Subcutaneous adipose tissue (tissue), 4 donors: ENCODE measurements around the gene ZMAT5. TPM values are rescaled to one million over a fixed set of nuclear protein-coding genes. Genes with fewer than 3 reads are reported as not detected.

Experiments used
- total RNA-seq, 4 donors: library from RNA; depleted of rRNA; stranded (reverse); fragments of >200 nt; gene quantifications; one replicate each; pipeline ENCODE4 v1.1.0, GENCODE V29; 2016
- TF ChIP-seq, protein P1 (sequence below): fragments of 450-650 bp; IDR thresholded peaks from one replicate; pipeline ENCODE4 v1.5.1; 2016; ENCODE audit warnings: low read depth, mild to moderate bottlenecking, control low read depth, antibody characterized with exemption, moderate library complexity

ZMAT5 gene
- total RNA-seq, 4 donors from 2014 or later, result 12.1 to 23.8 (median 17.0) TPM

- TF ChIP-seq, protein P1, sequence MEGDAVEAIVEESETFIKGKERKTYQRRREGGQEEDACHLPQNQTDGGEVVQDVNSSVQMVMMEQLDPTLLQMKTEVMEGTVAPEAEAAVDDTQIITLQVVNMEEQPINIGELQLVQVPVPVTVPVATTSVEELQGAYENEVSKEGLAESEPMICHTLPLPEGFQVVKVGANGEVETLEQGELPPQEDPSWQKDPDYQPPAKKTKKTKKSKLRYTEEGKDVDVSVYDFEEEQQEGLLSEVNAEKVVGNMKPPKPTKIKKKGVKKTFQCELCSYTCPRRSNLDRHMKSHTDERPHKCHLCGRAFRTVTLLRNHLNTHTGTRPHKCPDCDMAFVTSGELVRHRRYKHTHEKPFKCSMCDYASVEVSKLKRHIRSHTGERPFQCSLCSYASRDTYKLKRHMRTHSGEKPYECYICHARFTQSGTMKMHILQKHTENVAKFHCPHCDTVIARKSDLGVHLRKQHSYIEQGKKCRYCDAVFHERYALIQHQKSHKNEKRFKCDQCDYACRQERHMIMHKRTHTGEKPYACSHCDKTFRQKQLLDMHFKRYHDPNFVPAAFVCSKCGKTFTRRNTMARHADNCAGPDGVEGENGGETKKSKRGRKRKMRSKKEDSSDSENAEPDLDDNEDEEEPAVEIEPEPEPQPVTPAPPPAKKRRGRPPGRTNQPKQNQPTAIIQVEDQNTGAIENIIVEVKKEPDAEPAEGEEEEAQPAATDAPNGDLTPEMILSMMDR, result no peak
These were observed 39.7 kb downstream of the ZMAT5 start for GRCh38 chr22:29727131-29727523.

GRCh38 chr22:29726512-29727130, 40.2 kb downstream of the ZMAT5 start:
- TF ChIP-seq, protein P1, result no peak

GRCh38 chr22:29726106-29726505, 40.7 kb downstream of the ZMAT5 start:
- TF ChIP-seq, protein P1, result no peak

GRCh38 chr22:29724843-29725242, 42.0 kb downstream of the ZMAT5 start:
- TF ChIP-seq, protein P1, result no peak

- TF ChIP-seq, protein P1, result no peak
These were observed 43.0 kb downstream of the ZMAT5 start for GRCh38 chr22:29723766-29724165.

DNA sequence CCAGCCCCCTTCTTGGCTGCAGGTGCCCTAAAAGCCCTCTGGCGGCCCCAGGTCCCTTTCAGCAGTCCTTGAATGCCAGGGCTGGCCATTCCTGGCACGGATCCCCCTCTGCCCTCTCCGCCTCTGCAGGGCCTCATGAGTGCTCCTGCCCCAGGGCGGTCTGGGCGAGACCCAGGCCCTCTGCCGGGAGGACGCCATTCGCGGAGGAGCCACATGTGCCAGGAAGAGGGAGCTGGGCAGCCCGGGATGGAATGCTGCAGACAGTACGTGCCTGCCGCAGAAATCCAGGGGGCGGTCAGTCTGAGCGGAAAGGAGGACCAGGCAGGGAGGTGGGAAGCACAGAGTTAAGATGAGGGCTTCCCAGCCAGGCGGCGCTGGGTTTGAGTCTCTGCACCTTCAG, 44.2 kb downstream of the ZMAT5 start:
- TF ChIP-seq, protein P1, result no peak

GRCh38 chr22:29722151-29722550, 44.7 kb downstream of the ZMAT5 start:
- TF ChIP-seq, protein P1, result no peak
